ENCODE measurements around the gene TBC1D4. TPM values are rescaled to one million over a fixed set of nuclear protein-coding genes. Genes with fewer than 3 reads are reported as not detected.

Gene TBC1D4
- total RNA-seq, 4 donors from 2014 or later, result 31.0 to 91.3 (median 46.1) TPM

DNA sequence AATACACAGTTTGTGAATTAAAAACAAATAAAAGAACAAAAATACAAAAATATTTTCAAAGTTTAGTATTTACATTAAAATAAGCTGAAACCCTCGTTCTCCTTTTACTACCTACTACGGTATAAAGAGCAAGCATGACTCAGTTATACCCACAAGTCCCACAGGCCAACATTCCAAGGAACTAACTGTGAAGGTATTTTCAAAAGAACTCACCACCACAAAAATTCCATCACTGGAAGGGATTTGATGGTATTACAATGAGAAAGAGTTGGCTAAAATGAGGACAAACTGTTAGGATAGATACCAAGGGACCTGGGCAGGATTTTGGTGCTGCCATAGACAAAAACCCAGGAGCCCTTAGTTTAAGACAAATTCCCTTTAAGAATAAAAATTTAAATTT, 122.7 kb downstream of the TBC1D4 start:
- no peak overlapping the region for H3K4me3 ChIP-seq
- intact Hi-C loops (cut with DNase I; ENCODE audit: low total_unique reads) (no loop called here), in situ Hi-C loops (cut with MboI; ENCODE audit: low pct_ligation_motif_present in 1 of 4, low pct_unique_long_range_greater_than_20kb in 1 of 4, low sequenced_read_pairs in 3 of 4) (loop anchor here in 1 of 4 donors (25.0 kb wide), 1 partner anchor 128 kb away; the partner anchor contains the start of gene TBC1D4)
- H3K27ac ChIP-seq, result no peak overlapping the region
- 85 to 94% methylated on average over 2 of the region's 2 CpGs for WGBS, 2 donors (ENCODE audit: low coverage in 1 of 2)
- TF ChIP-seq EP300 (IDR thresholded peaks at IDR 0.05; ENCODE audit: low read depth) (no peak), POLR2AphosphoS5 (IDR thresholded peaks at IDR 0.05) (no peak), POLR2A (IDR thresholded peaks at IDR 0.05) (no peak)
- TF ChIP-seq, protein P1, sequence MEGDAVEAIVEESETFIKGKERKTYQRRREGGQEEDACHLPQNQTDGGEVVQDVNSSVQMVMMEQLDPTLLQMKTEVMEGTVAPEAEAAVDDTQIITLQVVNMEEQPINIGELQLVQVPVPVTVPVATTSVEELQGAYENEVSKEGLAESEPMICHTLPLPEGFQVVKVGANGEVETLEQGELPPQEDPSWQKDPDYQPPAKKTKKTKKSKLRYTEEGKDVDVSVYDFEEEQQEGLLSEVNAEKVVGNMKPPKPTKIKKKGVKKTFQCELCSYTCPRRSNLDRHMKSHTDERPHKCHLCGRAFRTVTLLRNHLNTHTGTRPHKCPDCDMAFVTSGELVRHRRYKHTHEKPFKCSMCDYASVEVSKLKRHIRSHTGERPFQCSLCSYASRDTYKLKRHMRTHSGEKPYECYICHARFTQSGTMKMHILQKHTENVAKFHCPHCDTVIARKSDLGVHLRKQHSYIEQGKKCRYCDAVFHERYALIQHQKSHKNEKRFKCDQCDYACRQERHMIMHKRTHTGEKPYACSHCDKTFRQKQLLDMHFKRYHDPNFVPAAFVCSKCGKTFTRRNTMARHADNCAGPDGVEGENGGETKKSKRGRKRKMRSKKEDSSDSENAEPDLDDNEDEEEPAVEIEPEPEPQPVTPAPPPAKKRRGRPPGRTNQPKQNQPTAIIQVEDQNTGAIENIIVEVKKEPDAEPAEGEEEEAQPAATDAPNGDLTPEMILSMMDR (IDR thresholded peaks at IDR 0.05), result no peak
- H3K4me1 ChIP-seq, result no peaks in the 10 kb centered on the region
- no peaks in the 10 kb centered on the region for H3K9me3 ChIP-seq
- H3K27me3 ChIP-seq, result no peaks in the 10 kb centered on the region
- peaks cover 0 to 8% (median 0%) of the 10 kb centered on the region in 4 donors for H3K36me3 ChIP-seq
- no peak for DNase-seq

DNA sequence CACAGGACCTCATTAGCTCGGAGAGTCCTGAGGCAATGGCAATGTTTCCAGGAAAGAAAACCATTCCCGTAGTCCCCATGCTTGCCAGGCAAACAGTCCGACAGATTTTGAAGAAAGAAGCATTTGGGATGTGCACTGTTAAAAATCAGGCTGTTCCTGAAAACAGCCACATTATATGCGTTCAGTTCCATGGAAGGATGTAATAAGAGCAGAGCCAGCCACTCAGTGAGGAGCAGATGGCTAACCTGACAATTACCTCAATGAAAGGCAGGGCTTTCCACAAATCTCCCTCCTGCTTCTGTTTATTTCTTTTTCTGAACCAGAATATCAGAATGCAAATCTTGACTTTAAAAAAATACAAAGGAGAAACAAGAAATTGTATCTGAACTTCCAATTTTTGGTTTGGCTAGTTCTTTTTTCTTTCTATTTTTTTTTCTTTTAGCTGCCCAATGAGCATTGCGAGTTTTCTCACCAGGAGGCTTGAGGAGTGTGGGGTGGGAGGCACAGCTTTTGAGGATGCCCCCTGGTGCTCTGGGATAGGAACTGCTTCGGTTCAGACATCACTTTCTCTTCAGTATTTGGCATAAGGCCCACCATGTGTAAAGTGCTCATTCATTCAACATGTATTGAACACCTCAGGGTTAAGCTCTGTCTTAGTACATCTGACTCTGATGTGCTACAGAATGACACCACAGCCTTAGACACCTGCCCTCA, 124.2 kb downstream of the TBC1D4 start:
- DNase-seq, result no peak
- 78 to 82% methylated on average over 5 to 6 of the region's 6 CpGs for WGBS, 2 donors (ENCODE audit: low coverage in 1 of 2)
- intact Hi-C loops (cut with DNase I; ENCODE audit: low total_unique reads), result no loop called here

DNA sequence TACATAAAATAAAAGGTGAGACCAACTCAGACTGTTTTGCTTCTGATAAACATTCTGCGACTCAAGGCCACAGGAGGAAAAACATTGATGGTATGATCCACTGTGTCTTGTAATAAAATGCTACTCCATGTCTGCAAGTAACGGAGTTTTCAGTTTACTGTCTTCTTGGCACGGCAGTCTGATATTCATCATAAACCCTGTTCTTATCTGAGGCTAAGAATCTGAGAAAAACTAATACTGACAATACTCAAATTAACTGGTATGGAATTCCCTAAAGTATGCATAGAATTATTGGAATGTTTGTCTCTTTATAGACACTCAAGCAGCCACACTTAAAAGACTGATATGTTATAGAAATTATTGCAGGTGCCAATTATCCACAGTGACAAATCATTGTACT, 125.5 kb downstream of the TBC1D4 start:
- no peaks in the 10 kb centered on the region for H3K9me3 ChIP-seq
- 82 to 89% methylated on average over 3 of the region's 3 CpGs for WGBS, 2 donors (ENCODE audit: low coverage in 1 of 2)
- H3K27ac ChIP-seq, result no peak overlapping the region
- in situ Hi-C loops (cut with MboI; ENCODE audit: low pct_ligation_motif_present in 1 of 4, low pct_unique_long_range_greater_than_20kb in 1 of 4, low sequenced_read_pairs in 3 of 4), result loop anchor here in 1 of 4 donors (25.0 kb wide), 1 partner anchor 131 kb away; the partner anchor contains the start of gene TBC1D4
- no peaks in the 10 kb centered on the region for H3K27me3 ChIP-seq
- H3K4me1 ChIP-seq, result no peaks in the 10 kb centered on the region
- DNase-seq, result no peak
- peaks cover 0 to 8% (median 0%) of the 10 kb centered on the region in 4 donors for H3K36me3 ChIP-seq
- no peak overlapping the region for H3K4me3 ChIP-seq
- intact Hi-C loops (cut with DNase I; ENCODE audit: low total_unique reads), result no loop called here
- TF ChIP-seq EP300 (IDR thresholded peaks at IDR 0.05; ENCODE audit: low read depth), result no peak
- TF ChIP-seq, protein P1 (IDR thresholded peaks at IDR 0.05), result no peak
- no peak for TF ChIP-seq POLR2AphosphoS5 (IDR thresholded peaks at IDR 0.05)
- no peak for TF ChIP-seq POLR2A (IDR thresholded peaks at IDR 0.05)

More for the DNA sequence above, 124.2 kb downstream of the TBC1D4 start:
- H3K9me3 ChIP-seq, result no peaks in the 10 kb centered on the region
- in situ Hi-C loops (cut with MboI; ENCODE audit: low pct_ligation_motif_present in 1 of 4, low pct_unique_long_range_greater_than_20kb in 1 of 4, low sequenced_read_pairs in 3 of 4), result loop anchor here in 1 of 4 donors (25.0 kb wide), 1 partner anchor 130 kb away; the partner anchor contains the start of gene TBC1D4
- TF ChIP-seq, protein P1 (IDR thresholded peaks at IDR 0.05), result peak; percentile 27 to 49 (median 40)
- TF ChIP-seq POLR2A (IDR thresholded peaks at IDR 0.05), result no peak
- no peak overlapping the region for H3K4me3 ChIP-seq
- no peaks in the 10 kb centered on the region for H3K27me3 ChIP-seq
- H3K4me1 ChIP-seq, result no peaks in the 10 kb centered on the region
- no peak overlapping the region for H3K27ac ChIP-seq
- peaks cover 0 to 8% (median 0%) of the 10 kb centered on the region in 4 donors for H3K36me3 ChIP-seq

DNA sequence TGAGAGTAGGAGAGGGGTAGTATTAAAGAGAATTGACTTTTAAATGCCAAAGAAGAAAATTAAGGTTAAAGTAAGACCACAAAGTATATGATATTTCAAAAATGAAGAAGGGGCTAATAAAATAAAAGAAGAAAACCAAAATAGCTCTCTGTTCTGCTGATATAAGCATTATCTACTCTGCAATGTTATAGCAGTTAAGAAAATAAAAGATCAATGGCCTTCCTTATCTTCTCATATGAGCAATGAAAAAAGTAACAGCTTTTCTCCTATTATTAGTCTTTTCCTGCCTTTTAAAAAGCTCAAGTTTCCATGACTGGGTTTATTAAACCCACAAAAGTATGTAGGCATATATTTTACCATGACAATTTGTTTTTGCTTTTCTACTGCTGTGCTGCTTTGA, 126.4 kb downstream of the TBC1D4 start:
- H3K4me3 ChIP-seq, result no peak overlapping the region
- no peaks in the 10 kb centered on the region for H3K27me3 ChIP-seq
- H3K27ac ChIP-seq, result no peak overlapping the region
- H3K36me3 ChIP-seq, result peaks cover 0 to 8% (median 0%) of the 10 kb centered on the region in 4 donors
- no peaks in the 10 kb centered on the region for H3K9me3 ChIP-seq
- H3K4me1 ChIP-seq, result no peaks in the 10 kb centered on the region
- in situ Hi-C loops (cut with MboI; ENCODE audit: low pct_ligation_motif_present in 1 of 4, low pct_unique_long_range_greater_than_20kb in 1 of 4, low sequenced_read_pairs in 3 of 4), result loop anchor here in 1 of 4 donors (25.0 kb wide), 1 partner anchor 132 kb away; the partner anchor contains the start of gene TBC1D4
- DNase-seq, result no peak
- intact Hi-C loops (cut with DNase I; ENCODE audit: low total_unique reads), result no loop called here
- TF ChIP-seq POLR2AphosphoS5 (IDR thresholded peaks at IDR 0.05), result no peak
- TF ChIP-seq POLR2A (IDR thresholded peaks at IDR 0.05), result no peak
- no peak for TF ChIP-seq EP300 (IDR thresholded peaks at IDR 0.05; ENCODE audit: low read depth)
- TF ChIP-seq, protein P1 (IDR thresholded peaks at IDR 0.05), result no peak
